Muscle of back (tissue), 11 donors: ENCODE results near the gene UBE2K. TPM values are rescaled to one million over a fixed set of nuclear protein-coding genes. Genes with fewer than 3 reads are reported as not detected.
"Not testable (repeated sequence)": the region's sequence is repeated elsewhere in the genome, so short reads cannot be mapped to it uniquely, and the experiment has no call there.

ENCODE experiments used
- DNase-seq, 3 donors: peaks; one replicate each; pipeline versions ENCODE4 v3.0.0 to v3.0.0-alpha.2; 2013
- polyA plus RNA-seq, 10 donors: library from polyadenylated mRNA; unstranded; fragments of 120-200 nt; gene quantifications; one replicate each; pipeline ENCODE4 v1.2.1, GENCODE V29; 2013; ENCODE audit not compliant: insufficient read length in 10 of 10

Gene UBE2K
- polyA plus RNA-seq, 10 donors, result 43.8 to 58.9 (median 50.3) TPM

GRCh38 chr4:39682138-39682537, 15.8 kb upstream of the UBE2K start:
- no peak for DNase-seq

DNA sequence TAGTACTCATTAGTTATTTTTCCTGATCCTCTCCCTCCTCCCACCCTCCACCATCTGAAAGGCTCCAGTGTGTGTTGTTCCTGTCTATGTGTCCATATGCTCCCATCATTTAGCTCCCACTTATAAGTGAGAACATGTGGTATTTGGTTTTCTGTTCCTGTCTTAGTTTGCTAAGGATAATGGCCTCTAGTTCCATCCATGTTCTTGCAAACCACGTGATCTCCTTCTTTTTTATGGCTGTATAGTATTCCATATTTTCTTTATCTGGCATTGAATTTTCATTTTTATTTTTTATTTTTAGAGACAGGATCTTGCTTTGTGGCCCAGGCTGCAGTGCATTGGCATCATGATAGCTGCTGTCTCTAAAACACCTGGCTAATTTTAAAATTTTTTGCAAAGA, 11.9 kb upstream of the UBE2K start:
- no peak for DNase-seq

GRCh38 chr4:39687014-39687413, 10.9 kb upstream of the UBE2K start:
- DNase-seq, result no peak

DNA sequence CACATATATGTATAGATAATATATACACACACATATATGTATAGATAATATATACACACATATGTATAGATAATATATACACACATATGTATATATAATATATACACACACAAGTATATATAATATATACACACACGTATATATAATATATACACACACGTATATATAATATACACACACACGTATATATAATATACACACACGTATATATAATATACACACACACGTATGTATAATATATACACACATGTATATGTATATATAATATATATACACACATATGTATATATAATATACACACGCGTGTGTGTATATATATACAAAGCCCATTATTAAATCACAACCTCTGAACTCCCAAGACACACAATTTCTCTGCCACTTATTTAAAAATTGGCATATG, 8.0 kb upstream of the UBE2K start:
- no peak for DNase-seq

GRCh38 chr4:39698424-39699009, 581 bp downstream of the UBE2K start:
- DNase-seq, result peak in 1 of 3 donors; percentile 67

- peak in 1 of 3 donors; percentile 36 for DNase-seq
Observed at GRCh38 chr4:39699687-39700409, 1.9 kb downstream of the UBE2K start.

GRCh38 chr4:39700554-39700953, 2.6 kb downstream of the UBE2K start:
- DNase-seq, result no peak

DNA sequence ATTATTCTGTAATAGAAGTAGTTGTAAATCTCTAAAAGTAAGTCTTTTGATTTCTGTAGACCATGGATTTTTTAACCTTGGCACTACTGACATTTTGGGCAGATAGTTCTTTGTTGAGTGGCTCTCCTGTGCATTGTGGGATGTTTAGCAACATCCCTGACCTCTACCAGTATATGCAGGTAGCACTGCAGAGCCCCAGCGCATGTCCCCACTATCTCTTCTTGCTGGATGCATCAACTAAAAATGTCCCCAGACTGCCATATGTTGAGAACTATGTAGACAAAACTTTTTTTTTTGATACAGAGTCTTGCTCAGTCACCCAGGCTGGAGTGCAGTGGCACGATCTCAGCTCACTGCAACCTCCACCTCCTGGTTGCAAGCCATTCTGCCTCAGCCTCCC, 4.8 kb downstream of the UBE2K start:
- DNase-seq, result no peak

DNA sequence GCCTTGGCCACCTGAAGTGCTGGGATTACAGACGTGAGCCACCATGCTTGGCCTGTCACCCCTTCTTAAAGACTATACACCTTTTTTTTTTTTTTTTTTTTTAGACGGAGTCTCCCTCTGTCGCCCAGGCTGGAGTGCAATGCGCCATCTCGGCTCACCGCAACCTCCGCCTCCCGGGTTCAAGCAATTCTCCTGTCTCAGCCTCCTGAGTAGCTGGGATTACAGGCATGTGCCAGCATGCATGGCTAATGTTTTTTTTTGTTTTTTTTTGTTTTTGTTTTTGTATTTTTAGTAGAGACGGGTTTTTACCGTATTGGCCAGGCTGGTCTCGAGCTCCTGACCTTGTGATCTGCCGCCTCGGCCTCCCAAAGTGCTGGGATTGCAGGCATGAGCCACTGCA, 6.9 kb downstream of the UBE2K start:
- DNase-seq, result not testable (repeated sequence)

GRCh38 chr4:39706334-39706733, 8.4 kb downstream of the UBE2K start:
- peak in 1 of 3 donors; percentile 49 for DNase-seq

DNA sequence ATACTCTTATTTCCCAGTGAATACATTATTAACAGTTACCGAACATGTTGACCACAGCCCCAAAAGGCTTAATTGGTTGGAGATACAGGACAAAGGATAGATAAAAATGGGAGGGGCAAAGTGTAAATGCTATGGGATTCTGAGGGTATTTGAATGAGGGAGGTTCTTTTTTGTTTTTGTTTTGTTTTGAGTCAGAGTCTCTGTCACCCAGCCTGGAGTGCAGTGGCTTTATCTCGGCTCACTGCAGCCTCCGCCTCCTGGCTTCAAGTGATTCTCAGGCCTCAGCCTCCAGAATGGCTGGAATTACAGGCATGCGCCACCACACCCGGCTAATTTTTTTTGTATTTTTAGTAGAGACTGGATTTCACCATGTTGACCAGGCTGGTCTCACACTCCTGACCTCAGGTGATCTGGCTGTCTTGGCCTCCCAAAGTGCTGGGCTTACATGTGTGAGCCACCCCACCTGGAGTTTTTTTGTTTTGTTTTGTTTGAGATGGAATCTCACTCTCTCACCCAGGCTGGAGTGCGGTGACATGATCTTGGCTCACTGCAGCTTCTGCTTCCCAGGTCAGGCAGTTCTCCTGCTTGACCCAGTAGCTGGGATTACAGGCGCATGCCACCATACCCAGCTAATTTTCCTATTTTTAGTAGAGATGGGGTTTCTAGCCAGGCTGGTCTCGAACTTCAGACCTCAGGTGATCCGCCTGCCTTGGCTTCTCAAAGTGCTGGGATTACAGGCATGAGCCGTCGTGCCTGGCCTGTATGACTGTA, 9.0 kb downstream of the UBE2K start:
- DNase-seq, result no peak

- no peak for DNase-seq
Observed at GRCh38 chr4:39710098-39710896, 12.4 kb downstream of the UBE2K start.

- DNase-seq, result no peak
Observed at GRCh38 chr4:39712819-39713607, 15.1 kb downstream of the UBE2K start.

DNA sequence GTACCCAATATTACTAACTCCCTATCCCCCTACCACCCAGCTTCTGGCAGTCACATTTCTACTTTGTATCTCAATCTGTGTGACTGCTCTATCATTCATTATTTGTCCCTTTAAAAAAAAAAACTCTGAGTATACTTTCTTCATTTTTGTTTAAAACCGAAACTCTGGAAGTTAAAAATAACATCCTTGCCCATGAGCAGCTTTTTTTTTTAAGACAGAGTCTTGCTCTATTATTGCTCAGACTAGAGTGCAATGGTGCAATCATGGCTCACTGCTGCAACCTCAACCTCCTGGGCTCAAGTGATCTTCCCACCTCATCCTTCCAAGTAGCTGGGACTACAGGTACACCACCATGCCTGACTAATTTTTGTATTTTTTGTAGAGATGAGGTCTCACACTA, 15.8 kb downstream of the UBE2K start:
- DNase-seq, result no peak

DNA sequence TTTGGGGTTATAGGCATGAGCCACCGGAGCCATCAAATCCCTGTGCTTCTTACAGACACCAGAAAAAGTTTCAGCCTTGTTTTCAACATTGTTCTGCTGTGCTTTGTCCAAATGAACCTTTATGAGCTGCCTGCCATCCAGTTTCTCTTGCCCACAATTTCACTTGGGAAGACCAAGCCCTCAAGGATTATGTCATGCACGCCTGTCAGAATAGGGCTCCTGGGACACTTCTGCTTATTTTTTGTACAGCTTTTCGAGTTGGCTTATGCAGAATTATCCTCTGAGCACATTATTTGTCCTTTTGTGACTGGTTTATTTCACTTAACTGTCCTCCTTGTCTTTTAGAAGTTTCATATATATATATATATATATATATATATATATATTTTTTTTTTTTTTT, 16.2 kb downstream of the UBE2K start:
- DNase-seq, result no peak

GRCh38 chr4:39715788-39716187, 17.9 kb downstream of the UBE2K start:
- no peak for DNase-seq

DNA sequence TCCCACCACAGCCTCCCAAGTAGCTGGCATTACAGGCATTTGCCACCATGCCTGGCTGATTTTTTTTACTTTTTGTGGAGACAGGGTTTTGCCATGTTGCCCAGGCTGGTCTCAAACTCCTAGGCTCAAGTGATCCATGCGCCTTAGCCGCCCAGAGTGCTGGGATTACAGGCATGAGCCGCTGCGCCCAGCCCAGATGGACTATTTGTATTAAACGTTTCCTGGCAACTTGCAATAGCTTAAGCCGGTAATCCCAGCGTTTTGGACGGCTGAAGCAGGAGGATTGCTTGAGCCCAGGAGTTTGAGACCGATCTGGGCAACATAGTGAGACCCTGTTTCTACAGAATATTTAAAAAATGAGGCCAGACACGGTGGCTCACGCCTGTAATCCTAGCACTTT, 18.4 kb downstream of the UBE2K start:
- DNase-seq, result no peak

DNA sequence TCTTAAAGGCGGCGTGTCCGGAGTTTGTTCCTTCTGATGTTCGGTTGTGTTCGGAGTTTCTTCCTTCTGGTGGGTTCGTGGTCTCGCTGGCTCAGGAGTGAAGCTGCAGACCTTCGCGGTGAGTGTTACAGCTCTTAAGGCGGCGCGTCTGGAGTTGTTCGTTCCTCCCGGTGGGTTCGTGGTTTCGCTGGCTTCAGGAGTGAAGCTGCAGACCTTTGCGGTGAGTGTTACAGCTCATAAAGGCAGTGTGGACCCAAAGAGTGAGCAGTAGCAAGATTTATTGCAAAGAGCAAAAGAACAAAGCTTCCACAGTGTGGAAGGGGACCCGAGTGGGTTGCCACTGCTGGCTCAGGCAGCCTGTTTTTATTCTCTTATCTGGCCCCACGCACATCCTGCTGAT, 19.8 kb downstream of the UBE2K start:
- DNase-seq, result not testable (repeated sequence)

- no peak for DNase-seq
Observed at GRCh38 chr4:39718366-39719323, 20.7 kb downstream of the UBE2K start.
